Heart left ventricle (tissue), 13 donors: ENCODE data around the gene TRAPPC12.

Source experiments
- POLR2A ChIP-seq, 2 donors: fragments of 450-650 bp; IDR thresholded peaks; one replicate each; pipeline ENCODE4 v1.6.1; 2017; ENCODE audit warnings: antibody characterized with exemption in 2 of 2, mild to moderate bottlenecking in 2 of 2, moderate library complexity in 2 of 2
- TF ChIP-seq, protein P1 (sequence below), 12 donors: fragments of 200-600 bp; sonication (generic) in 4 of 12; IDR thresholded peaks; one replicate each; pipeline versions ENCODE4 v1.5.0 to v1.8.0; 2018 to 2022; ENCODE audit warnings: antibody characterized with exemption in 12 of 12, mild to moderate bottlenecking in 5 of 12
- donor health status: ischemic (EF 13 %, LVEDD 7.1; RV severe dilation, severe dysfunction).
- donor health status: DM: no; HTN: yes; CAD: no.
- donor health status: DM: no; HTN: no; CAD: no.
- donor health status: ischemic (EF 25% LVEDD 6.9; RV normal size, moderate dysfunction).
- donor health status: ischemic (EF 25% LVEDD 5.7; RV mildly dilated, moderate dysfunction).
- donor health status: ischemic (EF 35%, LVEDD 5.7; RV mildly dilated, moderate dysfunction).
- donor health status: nonischemic (EF 11% LVEDD 7.7; RV severe dilation, severe dysfunction).
- donor health status: DM: yes; HTN: yes; CAD: no.
- donor health status: PGD.
- donor health status: ischemic (EF 29% LVEDD 5.4; RV normal size, mild dysfunction).
- donor health status: nonischemic (EF 23%, LVEDD 6.1; RV moderate dilation, normal function).

DNA sequence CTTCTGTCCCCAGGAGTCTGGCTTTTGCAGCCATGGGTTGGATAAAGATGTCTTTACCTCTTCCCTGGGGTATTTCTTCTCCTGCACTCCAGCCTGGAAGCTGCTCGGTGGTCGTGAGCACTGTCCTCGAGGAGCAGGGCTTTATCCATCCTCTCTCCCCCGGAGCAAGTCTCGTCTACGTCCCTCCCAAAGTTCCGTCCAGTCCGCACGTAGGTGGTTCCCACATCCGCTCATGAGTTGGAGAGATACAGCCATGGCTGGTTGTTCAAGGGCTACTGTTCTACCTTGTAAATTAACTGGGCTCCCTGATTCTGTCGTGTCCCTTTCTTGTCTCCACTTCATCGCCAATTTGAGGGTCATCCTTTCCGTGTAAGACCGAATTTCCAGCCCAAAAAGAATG lies 47.1 kb downstream of the TRAPPC12 start:
- TF ChIP-seq, protein P1, sequence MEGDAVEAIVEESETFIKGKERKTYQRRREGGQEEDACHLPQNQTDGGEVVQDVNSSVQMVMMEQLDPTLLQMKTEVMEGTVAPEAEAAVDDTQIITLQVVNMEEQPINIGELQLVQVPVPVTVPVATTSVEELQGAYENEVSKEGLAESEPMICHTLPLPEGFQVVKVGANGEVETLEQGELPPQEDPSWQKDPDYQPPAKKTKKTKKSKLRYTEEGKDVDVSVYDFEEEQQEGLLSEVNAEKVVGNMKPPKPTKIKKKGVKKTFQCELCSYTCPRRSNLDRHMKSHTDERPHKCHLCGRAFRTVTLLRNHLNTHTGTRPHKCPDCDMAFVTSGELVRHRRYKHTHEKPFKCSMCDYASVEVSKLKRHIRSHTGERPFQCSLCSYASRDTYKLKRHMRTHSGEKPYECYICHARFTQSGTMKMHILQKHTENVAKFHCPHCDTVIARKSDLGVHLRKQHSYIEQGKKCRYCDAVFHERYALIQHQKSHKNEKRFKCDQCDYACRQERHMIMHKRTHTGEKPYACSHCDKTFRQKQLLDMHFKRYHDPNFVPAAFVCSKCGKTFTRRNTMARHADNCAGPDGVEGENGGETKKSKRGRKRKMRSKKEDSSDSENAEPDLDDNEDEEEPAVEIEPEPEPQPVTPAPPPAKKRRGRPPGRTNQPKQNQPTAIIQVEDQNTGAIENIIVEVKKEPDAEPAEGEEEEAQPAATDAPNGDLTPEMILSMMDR (IDR thresholded peaks at IDR 0.05), result no peak
- no peak for TF ChIP-seq POLR2A (IDR thresholded peaks at IDR 0.05)
